Heart left ventricle (tissue), 13 donors: ENCODE measurements around the gene SERP2.

ENCODE experiments used
- POLR2A ChIP-seq, 2 donors: fragments of 450-650 bp; IDR thresholded peaks; one replicate each; pipeline ENCODE4 v1.6.1; 2017; ENCODE audit warnings: antibody characterized with exemption in 2 of 2, mild to moderate bottlenecking in 2 of 2, moderate library complexity in 2 of 2
- TF ChIP-seq, protein P1 (sequence below), 12 donors: fragments of 200-600 bp; sonication (generic) in 4 of 12; IDR thresholded peaks; one replicate each; pipeline versions ENCODE4 v1.5.0 to v1.8.0; 2018 to 2022; ENCODE audit warnings: antibody characterized with exemption in 12 of 12, mild to moderate bottlenecking in 5 of 12
- donor health status: ischemic (EF 13 %, LVEDD 7.1; RV severe dilation, severe dysfunction).
- donor health status: DM: no; HTN: yes; CAD: no.
- donor health status: DM: no; HTN: no; CAD: no.
- donor health status: ischemic (EF 25% LVEDD 6.9; RV normal size, moderate dysfunction).
- donor health status: ischemic (EF 25% LVEDD 5.7; RV mildly dilated, moderate dysfunction).
- donor health status: ischemic (EF 35%, LVEDD 5.7; RV mildly dilated, moderate dysfunction).
- donor health status: nonischemic (EF 11% LVEDD 7.7; RV severe dilation, severe dysfunction).
- donor health status: DM: yes; HTN: yes; CAD: no.
- donor health status: PGD.
- donor health status: ischemic (EF 29% LVEDD 5.4; RV normal size, mild dysfunction).
- donor health status: nonischemic (EF 23%, LVEDD 6.1; RV moderate dilation, normal function).

DNA sequence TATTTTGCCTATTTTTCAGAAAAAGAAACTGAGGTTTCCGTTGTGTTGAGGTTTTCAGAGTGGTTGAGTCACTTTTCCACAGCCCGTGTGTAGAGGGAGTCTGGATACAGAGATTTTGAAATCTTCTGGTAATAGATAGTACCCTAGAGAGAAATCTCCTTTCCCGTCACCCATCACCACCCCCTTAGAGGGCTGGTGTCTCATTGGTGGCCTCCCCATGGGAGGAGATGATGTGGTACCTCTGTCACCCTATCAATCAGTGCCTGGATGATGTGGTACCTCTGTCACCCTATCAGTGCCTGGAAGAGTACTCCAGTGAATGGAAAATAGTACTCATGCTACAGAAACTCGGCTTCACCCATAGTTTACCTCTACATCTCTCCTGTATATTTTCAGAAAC is 42.2 kb upstream of the SERP2 start:
- TF ChIP-seq, protein P1, sequence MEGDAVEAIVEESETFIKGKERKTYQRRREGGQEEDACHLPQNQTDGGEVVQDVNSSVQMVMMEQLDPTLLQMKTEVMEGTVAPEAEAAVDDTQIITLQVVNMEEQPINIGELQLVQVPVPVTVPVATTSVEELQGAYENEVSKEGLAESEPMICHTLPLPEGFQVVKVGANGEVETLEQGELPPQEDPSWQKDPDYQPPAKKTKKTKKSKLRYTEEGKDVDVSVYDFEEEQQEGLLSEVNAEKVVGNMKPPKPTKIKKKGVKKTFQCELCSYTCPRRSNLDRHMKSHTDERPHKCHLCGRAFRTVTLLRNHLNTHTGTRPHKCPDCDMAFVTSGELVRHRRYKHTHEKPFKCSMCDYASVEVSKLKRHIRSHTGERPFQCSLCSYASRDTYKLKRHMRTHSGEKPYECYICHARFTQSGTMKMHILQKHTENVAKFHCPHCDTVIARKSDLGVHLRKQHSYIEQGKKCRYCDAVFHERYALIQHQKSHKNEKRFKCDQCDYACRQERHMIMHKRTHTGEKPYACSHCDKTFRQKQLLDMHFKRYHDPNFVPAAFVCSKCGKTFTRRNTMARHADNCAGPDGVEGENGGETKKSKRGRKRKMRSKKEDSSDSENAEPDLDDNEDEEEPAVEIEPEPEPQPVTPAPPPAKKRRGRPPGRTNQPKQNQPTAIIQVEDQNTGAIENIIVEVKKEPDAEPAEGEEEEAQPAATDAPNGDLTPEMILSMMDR (IDR thresholded peaks at IDR 0.05) = no peak
- TF ChIP-seq POLR2A (IDR thresholded peaks at IDR 0.05) = no peak
